Ammon's horn (tissue), 1 donor: Measurements from ENCODE around the gene LILRB2.
"Not testable (repeated sequence)": the region's sequence is repeated elsewhere in the genome, so short reads cannot be mapped to it uniquely, and the experiment has no call there.

Source experiments
- DNase-seq: peaks from one replicate; pipeline ENCODE4 v3.0.0-alpha.2; 2016; ENCODE audit warnings: low spot score

Gene LILRB2

GRCh38 chr19:54305141-54305540 is 24.2 kb upstream of the LILRB2 start:
- DNase-seq = no peak

GRCh38 chr19:54302257-54302656 is 21.3 kb upstream of the LILRB2 start:
- peak; percentile 60 for DNase-seq

- DNase-seq = no peak
Measured at GRCh38 chr19:54299515-54299914, 18.6 kb upstream of the LILRB2 start.

- no peak for DNase-seq
Measured at GRCh38 chr19:54299126-54299498, 18.2 kb upstream of the LILRB2 start.

- no peak for DNase-seq
Measured at GRCh38 chr19:54298357-54299125, 17.6 kb upstream of the LILRB2 start.

GRCh38 chr19:54297759-54298305 is 16.9 kb upstream of the LILRB2 start:
- no peak for DNase-seq

GRCh38 chr19:54294539-54294938 is 13.6 kb upstream of the LILRB2 start:
- no peak for DNase-seq

GRCh38 chr19:54289160-54289559 is 8.2 kb upstream of the LILRB2 start:
- DNase-seq = not testable (repeated sequence)

GRCh38 chr19:54287456-54287855 is 6.5 kb upstream of the LILRB2 start:
- DNase-seq = no peak

- not testable (repeated sequence) for DNase-seq
Measured at GRCh38 chr19:54286283-54286682, 5.4 kb upstream of the LILRB2 start.

GRCh38 chr19:54285427-54286056 is 4.6 kb upstream of the LILRB2 start:
- DNase-seq = not testable (repeated sequence)

GRCh38 chr19:54282686-54283470 is 2.0 kb upstream of the LILRB2 start:
- no peak for DNase-seq

GRCh38 chr19:54281729-54282075 is 792 bp upstream of the LILRB2 start:
- DNase-seq = not testable (repeated sequence)

- peak; percentile 31 for DNase-seq
Measured at GRCh38 chr19:54280441-54280840, 469 bp downstream of the LILRB2 start.

GRCh38 chr19:54280025-54280424 is 885 bp downstream of the LILRB2 start:
- DNase-seq = not testable (repeated sequence)

- DNase-seq = no peak
Measured at GRCh38 chr19:54279406-54279962, 1.4 kb downstream of the LILRB2 start.

GRCh38 chr19:54278571-54279195 is 2.2 kb downstream of the LILRB2 start:
- not testable (repeated sequence) for DNase-seq

GRCh38 chr19:54278056-54278455 is 2.9 kb downstream of the LILRB2 start:
- DNase-seq = not testable (repeated sequence)

- not testable (repeated sequence) for DNase-seq
Measured at GRCh38 chr19:54277111-54277615, 3.7 kb downstream of the LILRB2 start.

GRCh38 chr19:54275951-54276350 is 5.0 kb downstream of the LILRB2 start:
- no peak for DNase-seq

GRCh38 chr19:54274516-54274915 is 6.4 kb downstream of the LILRB2 start:
- not testable (repeated sequence) for DNase-seq

- DNase-seq = no peak
Measured at GRCh38 chr19:54273821-54274220, 7.1 kb downstream of the LILRB2 start.
